Activated T-helper 2 cell treated with anti-CD3 and anti-CD28 coated beads, Interferon-gamma antibody, Interleukin-2, Interleukin-4, amounts not matched to agents 10 μg/mL and 5 μg/mL and 100 μg/mL, durations not matched to agents 14 hours and 24 hours and 36 hours (primary cell): ENCODE results near the gene SSH3. TPM values are rescaled to one million over a fixed set of nuclear protein-coding genes. Genes with fewer than 3 reads are reported as not detected.

Experiments used
- DNase-seq: peaks from one replicate; pipeline ENCODE4 v3.0.0; 2021; ENCODE audit warnings: low spot score
- H3K27ac Mint-ChIP-seq: one replicate; pipeline ENCODE4 v1.8.0; 2021; ENCODE audit warnings: mixed read lengths
- H3K27me3 Mint-ChIP-seq: one replicate; pipeline ENCODE4 v1.8.0; 2021; ENCODE audit warnings: low read depth, mixed read lengths
- H3K36me3 Mint-ChIP-seq: one replicate; pipeline ENCODE4 v1.8.0; 2021; ENCODE audit warnings: low read depth, mixed read lengths
- H3K4me1 Mint-ChIP-seq: one replicate; pipeline ENCODE4 v1.8.0; 2021; ENCODE audit warnings: low read depth, mixed read lengths
- H3K4me3 Mint-ChIP-seq: one replicate; pipeline ENCODE4 v1.8.0; 2021; ENCODE audit warnings: low read depth, mild to moderate bottlenecking, moderate library complexity, mixed read lengths
- H3K9me3 Mint-ChIP-seq: one replicate; pipeline ENCODE4 v1.8.0; 2021; ENCODE audit warnings: mixed read lengths
- intact Hi-C: fragments of 100-400 bp; cut with micrococcal nuclease; formaldehyde crosslinking; loops from one replicate; pipeline ENCODE4 v1.15.1; 2023
- total RNA-seq: library from RNA; stranded (reverse); gene quantifications from 2 replicates; pipeline ENCODE4 v1.2.3, GENCODE V29; 2022

SSH3 gene
- total RNA-seq, 1 donor from 2014 or later, result 16.2 TPM

DNA sequence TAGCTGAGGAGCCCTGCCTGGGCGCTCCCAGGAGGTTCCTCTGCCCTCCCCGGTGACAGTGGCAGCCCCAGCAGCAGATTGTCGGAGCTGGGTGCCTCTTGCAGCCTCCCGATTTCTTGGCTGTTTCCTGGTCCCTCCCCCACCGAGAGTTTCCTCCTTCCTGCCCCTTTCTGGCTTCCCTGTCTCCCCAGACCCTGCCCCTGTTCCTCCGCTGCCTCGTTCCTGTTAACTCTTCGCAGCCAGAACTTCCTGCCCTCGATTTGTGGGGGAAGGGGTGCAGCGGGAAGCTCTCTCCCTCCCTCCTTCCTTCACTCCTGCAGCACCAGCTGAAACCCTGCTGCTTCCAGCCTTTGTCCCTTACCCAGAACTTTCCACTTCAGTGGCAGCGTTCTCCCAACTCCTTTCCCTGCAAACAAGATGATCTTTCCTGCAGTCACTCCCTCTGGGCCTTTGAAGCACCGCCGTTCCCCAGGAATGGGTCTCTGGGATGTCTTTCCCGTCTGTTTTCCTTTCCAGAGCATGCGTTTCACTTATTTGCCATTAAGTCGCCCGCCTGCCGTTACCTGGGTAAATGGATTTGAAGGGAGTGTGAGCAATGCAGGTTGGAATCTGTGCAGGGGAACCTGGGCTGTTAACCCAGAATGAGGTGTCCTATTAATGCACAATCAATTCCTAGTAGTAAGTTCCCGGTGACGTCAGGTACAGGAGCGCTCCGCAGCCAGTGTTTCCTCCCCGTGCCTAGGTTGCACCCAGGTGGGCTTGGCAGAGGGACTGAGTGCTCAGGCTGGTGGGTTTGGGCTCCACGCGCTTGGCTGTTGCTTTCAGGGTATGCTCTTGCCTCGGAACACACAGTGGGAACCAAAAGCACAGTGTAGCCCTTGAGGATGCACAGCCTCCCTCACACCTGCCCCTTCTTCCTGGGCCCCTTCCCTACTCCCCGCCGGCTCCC lies 32.8 kb upstream of the SSH3 start:
- intact Hi-C loops, result loop anchor here (5.0 kb wide), 2 partner anchors 132 to 237 kb away; partner anchors contain the start of genes CDK2AP2, PITPNM1, PPP1CA and TBC1D10C
- peaks cover 72% of the 10 kb centered on the region for H3K36me3 Mint-ChIP-seq
- H3K27ac Mint-ChIP-seq, result peak overlapping the region; percentile 97
- peaks cover 59% of the 10 kb centered on the region for H3K4me1 Mint-ChIP-seq
- no peaks in the 10 kb centered on the region for H3K27me3 Mint-ChIP-seq
- DNase-seq, result peak; percentile 26
- H3K9me3 Mint-ChIP-seq, result no peaks in the 10 kb centered on the region
- H3K4me3 Mint-ChIP-seq, result peak overlapping the region; percentile 94

- intact Hi-C loops, result loop anchor here (5.0 kb wide), 2 partner anchors 131 to 236 kb away; partner anchors contain the start of genes CDK2AP2, PITPNM1, PPP1CA and TBC1D10C
- no peaks in the 10 kb centered on the region for H3K27me3 Mint-ChIP-seq
- no peak for DNase-seq
- H3K4me3 Mint-ChIP-seq, result peak overlapping the region; percentile 94
- H3K36me3 Mint-ChIP-seq, result peaks cover 79% of the 10 kb centered on the region
- H3K27ac Mint-ChIP-seq, result peak overlapping the region; percentile 97
- peaks cover 60% of the 10 kb centered on the region for H3K4me1 Mint-ChIP-seq
- H3K9me3 Mint-ChIP-seq, result no peaks in the 10 kb centered on the region
These were observed 32.2 kb upstream of the SSH3 start for GRCh38 chr11:67271205-67271540.

DNA sequence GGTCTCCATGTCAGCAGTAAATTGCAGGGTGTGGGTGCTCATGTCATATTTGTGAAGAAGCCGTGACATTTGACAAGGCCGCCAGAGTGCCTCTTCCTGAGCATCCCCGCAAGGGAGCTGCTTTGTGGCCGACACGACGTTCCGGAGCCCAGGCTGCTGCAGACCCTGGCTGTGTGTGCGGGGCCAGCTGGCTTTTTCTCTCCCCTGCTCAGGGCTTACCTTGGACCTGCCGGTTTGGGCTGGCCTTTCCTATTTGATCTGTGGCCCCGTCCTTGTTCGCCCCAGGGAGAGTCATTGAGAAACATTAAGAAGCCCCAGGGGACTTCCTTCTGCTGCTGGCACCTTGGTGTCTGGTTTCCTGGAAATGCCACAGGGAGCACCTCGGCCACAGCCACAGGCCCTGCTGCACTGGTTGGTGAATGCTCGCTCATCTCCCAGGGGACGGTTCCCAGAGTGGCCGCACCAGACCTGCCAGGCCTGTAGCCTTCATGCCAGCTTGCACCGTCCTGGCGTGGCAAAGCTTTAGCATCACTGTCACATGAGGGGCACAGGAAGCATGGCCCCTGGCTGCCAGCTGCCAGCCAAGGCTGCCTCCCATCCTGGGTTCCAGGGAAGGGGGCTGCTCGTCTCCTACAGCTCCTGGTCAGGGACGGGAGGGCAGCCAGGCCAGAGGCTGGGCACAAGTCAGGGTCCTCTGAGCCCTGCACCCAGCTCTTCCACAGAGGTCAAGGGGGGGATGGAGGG lies 31.6 kb upstream of the SSH3 start:
- H3K27ac Mint-ChIP-seq, result peak overlapping the region; percentile 97
- no peaks in the 10 kb centered on the region for H3K27me3 Mint-ChIP-seq
- peak; percentile 48 for DNase-seq
- H3K4me1 Mint-ChIP-seq, result peaks cover 64% of the 10 kb centered on the region
- peak overlapping the region; percentile 94 for H3K4me3 Mint-ChIP-seq
- H3K9me3 Mint-ChIP-seq, result no peaks in the 10 kb centered on the region
- peaks cover 83% of the 10 kb centered on the region for H3K36me3 Mint-ChIP-seq
- intact Hi-C loops, result loop anchor here (5.0 kb wide), 2 partner anchors 131 to 236 kb away; partner anchors contain the start of genes CDK2AP2, PITPNM1, PPP1CA and TBC1D10C

- peak overlapping the region; percentile 94 for H3K4me3 Mint-ChIP-seq
- DNase-seq, result peak; percentile 27
- intact Hi-C loops, result loop anchor here (5.0 kb wide), 2 partner anchors 130 to 235 kb away; partner anchors contain the start of genes CDK2AP2, PITPNM1, PPP1CA and TBC1D10C
- H3K27ac Mint-ChIP-seq, result peak overlapping the region; percentile 97
- peaks cover 85% of the 10 kb centered on the region for H3K36me3 Mint-ChIP-seq
- H3K4me1 Mint-ChIP-seq, result peaks cover 66% of the 10 kb centered on the region
- H3K27me3 Mint-ChIP-seq, result no peaks in the 10 kb centered on the region
- no peaks in the 10 kb centered on the region for H3K9me3 Mint-ChIP-seq
These were observed 30.7 kb upstream of the SSH3 start for GRCh38 chr11:67272327-67273259.

DNA sequence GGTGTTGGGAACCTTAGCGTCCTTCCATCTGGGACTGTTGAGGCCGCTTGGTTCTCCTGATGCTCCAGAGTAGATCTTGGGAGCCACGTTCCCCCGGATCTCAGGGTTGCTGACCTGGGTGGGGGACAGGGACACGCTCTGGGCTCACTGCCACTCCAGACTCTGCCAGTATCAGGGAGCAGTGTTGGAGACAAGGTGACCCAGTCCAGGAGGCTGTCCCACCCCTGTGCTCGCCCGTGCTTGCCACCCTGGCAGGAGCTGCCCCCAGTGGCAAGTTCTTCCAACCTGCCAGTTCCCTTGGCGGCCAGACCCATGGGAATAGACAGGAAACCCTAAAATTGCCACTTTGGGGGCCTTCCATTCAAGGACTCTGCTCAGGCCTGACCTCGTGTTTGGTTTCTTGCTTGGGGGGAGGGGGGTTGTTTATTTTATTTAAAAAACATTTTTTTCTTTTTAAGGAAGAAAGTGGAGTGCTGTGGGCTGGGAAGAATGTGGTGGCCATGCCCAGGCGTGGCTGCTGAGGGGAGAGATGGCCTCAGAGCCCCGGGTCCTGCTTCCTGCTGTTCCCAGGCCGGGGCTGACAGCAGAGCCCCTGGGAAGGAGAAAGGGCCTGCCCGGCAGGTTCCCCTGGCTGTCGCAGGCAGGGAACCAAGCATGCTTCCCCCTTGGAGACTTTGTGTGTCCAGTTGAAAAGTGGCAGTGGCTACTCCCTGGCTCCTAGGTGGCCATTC lies 29.9 kb upstream of the SSH3 start:
- H3K36me3 Mint-ChIP-seq, result peaks cover 83% of the 10 kb centered on the region
- H3K4me3 Mint-ChIP-seq, result peak overlapping the region; percentile 94
- intact Hi-C loops, result loop anchor here (5.0 kb wide), 2 partner anchors 129 to 234 kb away; partner anchors contain the start of genes CDK2AP2, PITPNM1, PPP1CA and TBC1D10C
- no peaks in the 10 kb centered on the region for H3K9me3 Mint-ChIP-seq
- peak overlapping the region; percentile 98 for H3K27ac Mint-ChIP-seq
- H3K27me3 Mint-ChIP-seq, result no peaks in the 10 kb centered on the region
- H3K4me1 Mint-ChIP-seq, result peaks cover 62% of the 10 kb centered on the region
- DNase-seq, result no peak

- peak overlapping the region; percentile 98 for H3K27ac Mint-ChIP-seq
- H3K4me3 Mint-ChIP-seq, result peak overlapping the region; percentile 65
- no peak for DNase-seq
- no peaks in the 10 kb centered on the region for H3K27me3 Mint-ChIP-seq
- peaks cover 63% of the 10 kb centered on the region for H3K4me1 Mint-ChIP-seq
- H3K9me3 Mint-ChIP-seq, result no peaks in the 10 kb centered on the region
- H3K36me3 Mint-ChIP-seq, result peaks cover 83% of the 10 kb centered on the region
- intact Hi-C loops, result loop anchor here (5.0 kb wide), 2 partner anchors 127 to 232 kb away; partner anchors contain the start of genes CDK2AP2, PITPNM1, PPP1CA and TBC1D10C
These were observed 28.3 kb upstream of the SSH3 start for GRCh38 chr11:67274768-67275605.

DNA sequence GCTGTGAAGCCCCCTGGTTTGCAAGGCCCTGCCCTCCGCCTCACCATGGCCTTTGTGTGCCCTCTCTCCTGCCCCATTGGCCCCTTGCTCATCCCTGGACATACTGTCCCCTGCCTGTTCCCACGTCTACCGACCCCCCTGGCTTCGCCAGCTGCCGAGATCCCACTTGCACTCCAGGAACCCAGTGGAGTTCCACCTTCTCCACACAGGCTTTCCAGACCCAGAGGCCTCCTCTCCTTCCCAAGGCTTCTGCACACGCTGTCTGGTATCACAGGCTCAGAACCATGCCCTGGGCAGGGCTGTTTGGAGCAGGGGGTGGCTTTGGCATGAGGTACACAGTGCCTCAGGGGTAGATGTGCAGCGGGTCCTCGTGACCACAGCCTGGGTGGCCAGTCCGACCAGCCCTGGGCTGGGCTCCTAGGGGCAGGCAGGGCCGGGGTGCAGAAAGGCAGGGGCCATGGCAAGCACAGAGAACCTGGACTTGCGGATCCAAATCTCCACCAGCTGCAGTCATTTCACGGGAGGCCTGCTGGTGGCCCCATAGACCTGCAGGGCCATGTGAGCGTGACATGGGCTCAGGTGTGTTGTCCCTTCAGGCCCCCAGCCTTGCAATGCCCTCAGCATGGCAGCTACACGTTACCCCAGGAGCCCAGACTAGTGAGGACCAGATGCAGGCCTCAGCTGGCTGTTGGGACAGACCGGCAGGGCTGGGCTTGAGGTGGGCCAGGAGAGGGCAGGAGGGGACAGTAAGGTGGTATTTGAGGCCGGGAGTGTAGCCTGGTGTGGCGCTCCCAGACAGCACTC lies 27.5 kb upstream of the SSH3 start:
- Mint-ChIP-seq H3K4me3 (peak overlapping the region; percentile 65), H3K4me1 (peaks cover 58% of the 10 kb centered on the region), H3K27ac (peak overlapping the region; percentile 98), H3K27me3 (no peaks in the 10 kb centered on the region), H3K36me3 (peaks cover 83% of the 10 kb centered on the region), H3K9me3 (no peaks in the 10 kb centered on the region)
- intact Hi-C loops, result loop anchor here (2.0 kb wide), 1 partner anchor 35 kb away; no protein-coding TSS in a partner anchor
- DNase-seq, result no peak

DNA sequence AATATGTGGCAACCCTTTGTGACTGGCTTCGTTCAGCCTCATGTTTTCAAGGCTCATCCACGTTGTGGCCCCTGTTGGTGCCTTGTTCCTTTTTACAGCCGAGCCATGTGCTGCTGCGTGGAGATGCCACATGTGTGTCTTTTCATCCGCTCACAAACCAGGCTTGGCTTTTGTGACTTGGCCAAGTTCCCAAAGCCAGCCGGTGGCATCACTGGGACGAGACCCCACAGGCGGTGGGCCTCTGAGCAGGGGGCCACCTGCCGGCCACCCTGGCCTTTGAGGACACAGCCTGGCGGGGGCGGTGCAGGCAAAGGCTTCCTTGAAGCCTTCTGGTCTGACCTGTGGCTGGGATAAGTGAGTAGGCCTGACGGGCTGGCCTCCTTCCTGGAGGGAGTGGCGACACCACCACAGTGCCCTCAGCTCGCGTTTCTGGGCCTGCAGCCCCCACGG lies 26.5 kb upstream of the SSH3 start:
- H3K27me3 Mint-ChIP-seq, result no peaks in the 10 kb centered on the region
- peaks cover 84% of the 10 kb centered on the region for H3K36me3 Mint-ChIP-seq
- peak overlapping the region; percentile 71 for H3K4me3 Mint-ChIP-seq
- DNase-seq, result peak; percentile 34
- H3K4me1 Mint-ChIP-seq, result peaks cover 48% of the 10 kb centered on the region
- peak overlapping the region; percentile 98 for H3K27ac Mint-ChIP-seq
- no peaks in the 10 kb centered on the region for H3K9me3 Mint-ChIP-seq
- intact Hi-C loops, result loop anchor here (1.0 to 2.0 kb wide), 3 partner anchors 9 to 36 kb away; no protein-coding TSS in a partner anchor

- peak overlapping the region; percentile 71 for H3K4me3 Mint-ChIP-seq
- peaks cover 43% of the 10 kb centered on the region for H3K4me1 Mint-ChIP-seq
- H3K27ac Mint-ChIP-seq, result peak overlapping the region; percentile 98
- H3K9me3 Mint-ChIP-seq, result no peaks in the 10 kb centered on the region
- intact Hi-C loops, result loop anchor here (1.0 to 2.0 kb wide), 3 partner anchors 9 to 37 kb away; no protein-coding TSS in a partner anchor
- peaks cover 84% of the 10 kb centered on the region for H3K36me3 Mint-ChIP-seq
- H3K27me3 Mint-ChIP-seq, result no peaks in the 10 kb centered on the region
- DNase-seq, result peak; percentile 90
These were observed 25.9 kb upstream of the SSH3 start for GRCh38 chr11:67277231-67277961.
